Endothelial cell of umbilical vein (primary cell): ENCODE data around the gene MRPL48. TPM values are rescaled to one million over a fixed set of nuclear protein-coding genes. Genes with fewer than 3 reads are reported as not detected.
"Not testable (repeated sequence)": the region's sequence is repeated elsewhere in the genome, so short reads cannot be mapped to it uniquely, and the experiment has no call there.

Experiments
- BruUV-seq: library from RNA; stranded (reverse); fragments of 400-500 nt; replicated peaks from 2 replicates; lab custom pipeline; 2021; lab: Mats Ljungman, UMichigan
- CTCF ChIA-PET: fragments of 300-600, 350-600 bp; sonication (Branson Sonifier 250); formaldehyde crosslinking; loops from one replicate; lab custom pipeline; 2021; ENCODE audit warnings: antibody characterized with exemption, inconsistent platforms; lab: Charles Lee
- POLR2A ChIA-PET: fragments of 300-600, 350-600 bp; sonication (Branson Sonifier 250); formaldehyde crosslinking; loops from one replicate; lab custom pipeline; 2021; ENCODE audit warnings: antibody characterized with exemption, inconsistent platforms; lab: Charles Lee
- DNase-seq: peaks from one replicate; pipeline ENCODE4 v3.0.0-alpha.2; 2011; ENCODE audit warnings: low read depth, low spot score
- FAIRE-seq: peaks from 2 replicates; lab custom pipeline; 2011; peaks lifted over from hg19 to GRCh38; lab: Jason Lieb, UNC
- H2AFZ ChIP-seq: 2 replicates; pipeline ENCODE4 v1.6.0; 2012; ENCODE audit warnings: low read depth, low read length, control low read depth, inconsistent platforms
- H3K27ac ChIP-seq: 2 replicates; pipeline ENCODE4 v1.5.1; 2011; ENCODE audit warnings: low read depth, mild to moderate bottlenecking, control low read depth, low read length, moderate library complexity; ENCODE audit not compliant: insufficient read depth
- H3K27me3 ChIP-seq, 2 experiments: 2 replicates each; pipeline versions ENCODE4 v1.6.0 to v1.6.1; 2011; ENCODE audit warnings: low read length in 2 of 2, mixed read lengths in 1 of 2; ENCODE audit not compliant: control insufficient read depth in 2 of 2, insufficient read depth in 2 of 2
- H3K36me3 ChIP-seq, 2 experiments: 2 replicates in 1 of 2; 3 replicates in 1 of 2; pipeline ENCODE4 v1.5.1; 2011; ENCODE audit warnings: low read length in 2 of 2, mild to moderate bottlenecking in 1 of 2, moderate library complexity in 1 of 2; ENCODE audit not compliant: control insufficient read depth in 2 of 2, insufficient read depth in 2 of 2; ENCODE audit errors: extremely low read depth in 1 of 2
- H3K4me1 ChIP-seq: 3 replicates; pipeline ENCODE4 v1.5.1; 2011; ENCODE audit warnings: mild to moderate bottlenecking, low read length; ENCODE audit not compliant: control insufficient read depth, insufficient read depth; ENCODE audit errors: extremely low read depth
- H3K4me2 ChIP-seq: 2 replicates; pipeline ENCODE4 v1.6.1; 2011; ENCODE audit warnings: low read length, control low read depth, mixed read lengths; ENCODE audit not compliant: insufficient read depth
- H3K4me3 ChIP-seq, 3 experiments: fragments of 200-600 bp in 1 of 3; sonication (generic), shearing (Covaris generic) in 1 of 3; replicated peaks in 1 of 3; 2 replicates each; pipeline ENCODE4 v1.5.1; 2011 to 2016; ENCODE audit warnings: control low read depth in 3 of 3, low read length in 3 of 3, mild to moderate bottlenecking in 2 of 3, inconsistent platforms in 1 of 3, low read depth in 1 of 3, moderate library complexity in 1 of 3; ENCODE audit not compliant: insufficient read depth in 1 of 3
- H3K79me2 ChIP-seq: 2 replicates; pipeline ENCODE4 v1.6.0; 2012; ENCODE audit warnings: low read length, inconsistent platforms; ENCODE audit not compliant: control insufficient read depth, insufficient read depth
- H3K9ac ChIP-seq: replicated peaks from 2 replicates; pipeline ENCODE3; 2011; ENCODE audit warnings: low read length, control low read depth; ENCODE audit not compliant: insufficient read depth; ENCODE audit errors: extremely low read depth
- H3K9me1 ChIP-seq: replicated peaks from 3 replicates; pipeline ENCODE4 v1.6.0; 2011; ENCODE audit warnings: mild to moderate bottlenecking, low read length; ENCODE audit not compliant: control insufficient read depth, insufficient read depth; ENCODE audit errors: extremely low read depth
- H3K9me3 ChIP-seq: replicated peaks from 2 replicates; pipeline ENCODE4 v1.5.1; 2012; ENCODE audit warnings: low read length, inconsistent platforms; ENCODE audit not compliant: control insufficient read depth, insufficient read depth
- H4K20me1 ChIP-seq: replicated peaks from 2 replicates; pipeline ENCODE3; 2011; ENCODE audit warnings: mild to moderate bottlenecking, low read length; ENCODE audit not compliant: control insufficient read depth, insufficient read depth; ENCODE audit errors: extremely low read depth
- EZH2 ChIP-seq: IDR thresholded peaks from 2 replicates; pipeline ENCODE4 v1.6.1; 2012; ENCODE audit warnings: borderline replicate concordance, low read depth, mild to moderate bottlenecking, moderate library complexity, low read length, inconsistent platforms; ENCODE audit not compliant: severe bottlenecking
- FOS ChIP-seq: IDR thresholded peaks from 2 replicates; pipeline ENCODE4 v1.6.1; 2011; ENCODE audit warnings: mild to moderate bottlenecking, low read length, moderate library complexity, borderline replicate concordance; ENCODE audit not compliant: insufficient read depth
- GATA2 ChIP-seq: IDR thresholded peaks from 2 replicates; pipeline ENCODE4 v1.7.0; 2011; ENCODE audit warnings: low read depth, mild to moderate bottlenecking, moderate library complexity, mixed read lengths, low read length; ENCODE audit not compliant: insufficient read length, insufficient read depth
- JUN ChIP-seq: IDR thresholded peaks from 2 replicates; pipeline ENCODE4 v1.6.1; 2011; ENCODE audit warnings: borderline replicate concordance, low read depth; ENCODE audit not compliant: insufficient read length, insufficient read depth
- MYC ChIP-seq: IDR thresholded peaks from one replicate; pipeline ENCODE4 v1.6.1; 2011; ENCODE audit warnings: mild to moderate bottlenecking, low read depth, low read length
- POLR2A ChIP-seq: IDR thresholded peaks from 2 replicates; pipeline ENCODE4 v1.6.1; 2012; ENCODE audit warnings: low read depth, mild to moderate bottlenecking, control low read depth, low read length
- POLR2AphosphoS5 ChIP-seq: IDR thresholded peaks from 2 replicates; pipeline ENCODE4 v1.6.1; 2012; ENCODE audit warnings: low read depth, mild to moderate bottlenecking, control low read depth, low read length, moderate library complexity; ENCODE audit not compliant: insufficient read depth
- dilution Hi-C: fragments of 300-500 bp; cut with MboI; formaldehyde crosslinking; loops from one replicate; pipeline ENCODE4 v1.15.0; 2019; ENCODE audit warnings: low sequenced_read_pairs; ENCODE audit not compliant: extremely low pct_ligation_motif_present
- intact Hi-C: fragments of 100-400 bp; cut with micrococcal nuclease; formaldehyde crosslinking; loops from one replicate; pipeline ENCODE4 v1.10.0; 2022
- polyA plus RNA-seq, 4 experiments: library from polyadenylated mRNA; depleted of rRNA in 3 of 4; stranded (reverse) in 3 of 4; unstranded in 1 of 4; fragments of >200 nt; gene quantifications; 2 replicates each; pipeline versions ENCODE4 v1.2.1 to v1.2.3, GENCODE V29; 2011 to 2012; ENCODE audit warnings: missing spikeins in 1 of 4
- total RNA-seq: library from RNA; stranded (reverse); gene quantifications from 2 replicates; pipeline ENCODE4 v1.2.3, GENCODE V29; 2021
- TF ChIP-seq, protein P1 (sequence below): IDR thresholded peaks from 2 replicates; pipeline ENCODE4 v1.6.1; 2011; ENCODE audit not compliant: insufficient read depth, insufficient read length
- TF ChIP-seq, protein P2 (sequence below), 2 donors: IDR thresholded peaks; 1 replicate in 1 of 2; 2 replicates in 1 of 2; pipeline ENCODE4 v1.5.1; 2011; ENCODE audit warnings: low read length in 2 of 2, mild to moderate bottlenecking in 2 of 2, moderate library complexity in 2 of 2, control low read depth in 1 of 2, inconsistent platforms in 1 of 2, low read depth in 1 of 2; ENCODE audit not compliant: insufficient read depth in 1 of 2; ENCODE audit errors: extremely low read depth in 1 of 2

The MRPL48 gene
- total and polyA plus RNA-seq, 2 donors (not counting 3 experiments of a cell fraction or from before 2014, with no cell fraction given) = 25.0 to 38.3 TPM

DNA sequence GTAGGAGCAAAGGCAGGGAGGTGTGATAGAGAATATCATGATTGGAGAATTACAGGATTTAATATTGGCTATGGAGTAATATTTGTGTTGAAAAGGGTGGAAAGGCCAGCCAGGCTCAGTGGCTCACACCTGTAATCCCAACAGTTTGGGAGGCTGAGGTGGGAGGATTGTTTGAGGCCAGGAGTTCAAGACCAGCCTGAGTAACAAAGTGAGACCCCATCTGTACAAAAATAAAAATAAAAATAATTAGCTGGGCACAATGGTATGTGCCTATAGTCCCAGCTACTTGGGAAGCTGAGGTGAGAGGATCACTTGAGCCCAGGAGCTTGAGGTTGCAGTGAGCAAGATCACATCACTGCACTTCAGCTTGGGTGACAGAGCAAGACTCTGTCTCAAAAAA is 2.2 kb upstream of the MRPL48 start:
- H3K4me1 ChIP-seq, intact Hi-C loops, H3K27ac ChIP-seq, H3K36me3 ChIP-seq, H2AFZ ChIP-seq, H3K4me3 ChIP-seq, DNase-seq, H3K9ac ChIP-seq, H3K27me3 ChIP-seq, H3K9me1 ChIP-seq, FAIRE-seq, POLR2A ChIA-PET, H4K20me1 ChIP-seq, H3K9me3 ChIP-seq, dilution Hi-C loops, BruUV-seq, H3K4me2 ChIP-seq: not testable (repeated sequence)
- peaks cover 11% of the 10 kb centered on the region for H3K79me2 ChIP-seq
- CTCF ChIA-PET = interaction anchor here (1.0 to 1.9 kb wide), 5 partner anchors 11 to 146 kb away, joined by 3 to 11 read pairs (median 4); partner anchors contain the start of gene RAB6A

DNA sequence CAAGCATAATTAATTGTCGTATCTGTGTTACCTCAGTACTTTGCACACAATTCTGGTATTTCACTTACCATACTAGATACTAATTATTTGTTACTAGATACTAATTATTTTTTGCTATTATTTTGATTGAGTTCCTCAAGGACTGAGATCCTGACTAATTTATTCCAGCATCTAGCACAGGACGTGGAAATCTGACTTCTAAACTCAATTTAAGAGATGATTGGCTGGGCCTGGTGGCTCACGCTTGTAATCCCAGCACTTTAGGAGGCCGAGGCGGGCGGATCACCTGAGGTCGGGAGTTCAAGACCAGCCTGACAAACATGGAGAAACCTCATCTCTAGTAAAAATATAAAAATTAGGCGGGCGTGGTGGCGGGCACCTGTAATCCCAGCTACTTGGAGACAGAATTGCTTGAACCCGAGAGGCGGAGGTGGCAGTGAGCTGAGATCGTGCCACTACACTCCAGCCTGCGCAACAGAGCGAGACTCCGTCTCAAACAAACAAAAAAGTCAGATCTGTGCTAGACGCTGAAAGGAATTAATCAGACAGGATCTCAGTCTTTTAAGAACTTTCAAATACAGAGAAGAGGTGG is 527 bp upstream of the MRPL48 start:
- no peak for TF ChIP-seq POLR2A
- TF ChIP-seq JUN = no peak
- no peak for TF ChIP-seq MYC
- TF ChIP-seq EZH2 = no peak
- no peak for TF ChIP-seq FOS
- TF ChIP-seq POLR2AphosphoS5 = no peak
- TF ChIP-seq, protein P1, sequence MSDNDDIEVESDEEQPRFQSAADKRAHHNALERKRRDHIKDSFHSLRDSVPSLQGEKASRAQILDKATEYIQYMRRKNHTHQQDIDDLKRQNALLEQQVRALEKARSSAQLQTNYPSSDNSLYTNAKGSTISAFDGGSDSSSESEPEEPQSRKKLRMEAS = no peak
- TF ChIP-seq GATA2 = no peak
- TF ChIP-seq, protein P2, sequence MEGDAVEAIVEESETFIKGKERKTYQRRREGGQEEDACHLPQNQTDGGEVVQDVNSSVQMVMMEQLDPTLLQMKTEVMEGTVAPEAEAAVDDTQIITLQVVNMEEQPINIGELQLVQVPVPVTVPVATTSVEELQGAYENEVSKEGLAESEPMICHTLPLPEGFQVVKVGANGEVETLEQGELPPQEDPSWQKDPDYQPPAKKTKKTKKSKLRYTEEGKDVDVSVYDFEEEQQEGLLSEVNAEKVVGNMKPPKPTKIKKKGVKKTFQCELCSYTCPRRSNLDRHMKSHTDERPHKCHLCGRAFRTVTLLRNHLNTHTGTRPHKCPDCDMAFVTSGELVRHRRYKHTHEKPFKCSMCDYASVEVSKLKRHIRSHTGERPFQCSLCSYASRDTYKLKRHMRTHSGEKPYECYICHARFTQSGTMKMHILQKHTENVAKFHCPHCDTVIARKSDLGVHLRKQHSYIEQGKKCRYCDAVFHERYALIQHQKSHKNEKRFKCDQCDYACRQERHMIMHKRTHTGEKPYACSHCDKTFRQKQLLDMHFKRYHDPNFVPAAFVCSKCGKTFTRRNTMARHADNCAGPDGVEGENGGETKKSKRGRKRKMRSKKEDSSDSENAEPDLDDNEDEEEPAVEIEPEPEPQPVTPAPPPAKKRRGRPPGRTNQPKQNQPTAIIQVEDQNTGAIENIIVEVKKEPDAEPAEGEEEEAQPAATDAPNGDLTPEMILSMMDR (IDR thresholded peaks at IDR 0.05; ENCODE audit: extremely low read depth in 1 of 2, insufficient read depth in 1 of 2, low read depth in 1 of 2, low read length in 2 of 2) = no peak
- peak overlapping the region; percentile 70 for H3K9ac ChIP-seq

More for the DNA sequence above, 527 bp upstream of the MRPL48 start:
- H3K4me3 ChIP-seq = peak overlapping the region; percentile 52 to 81 (median 79)
- H3K4me2 ChIP-seq = peak overlapping the region; percentile 79
- peaks cover 14% of the 10 kb centered on the region for H3K79me2 ChIP-seq
- peaks cover 8% of the 10 kb centered on the region for H3K4me1 ChIP-seq
- H2AFZ ChIP-seq = peak overlapping the region; percentile 88
- no peaks in the 10 kb centered on the region for H3K9me1 ChIP-seq
- ChIA-PET POLR2A (interaction anchor here (0.6 to 1.5 kb wide), 2 partner anchors 8 to 26 kb away, joined by 3 to 4 read pairs; partner anchors contain the start of gene RAB6A), CTCF (interaction anchor here (1.5 to 1.8 kb wide), 3 partner anchors 27 to 161 kb away, joined by 3 to 8 read pairs (median 4); partner anchors contain the start of gene RAB6A)
- no peaks in the 10 kb centered on the region for H4K20me1 ChIP-seq
- FAIRE-seq = no peak
- H3K27me3 ChIP-seq = no peaks in the 10 kb centered on the region
- DNase-seq = no peak
- no TSS peak for BruUV-seq
- dilution Hi-C loops = no loop called here
- H3K27ac ChIP-seq = peak overlapping the region; percentile 39
- H3K36me3 ChIP-seq = no peaks in the 10 kb centered on the region
- H3K9me3 ChIP-seq = no peaks in the 10 kb centered on the region
- intact Hi-C loops = no loop called here
